GM12873 (cell line): ENCODE data around the gene LZTS2.

Experiments used
- CTCF ChIP-seq: IDR thresholded peaks from 2 replicates; pipeline ENCODE4 v1.5.1; 2012; ENCODE audit warnings: low read depth, mild to moderate bottlenecking, moderate library complexity, low read length, control low read depth; ENCODE audit not compliant: insufficient read depth; ENCODE audit errors: missing control alignments

LZTS2 gene

DNA sequence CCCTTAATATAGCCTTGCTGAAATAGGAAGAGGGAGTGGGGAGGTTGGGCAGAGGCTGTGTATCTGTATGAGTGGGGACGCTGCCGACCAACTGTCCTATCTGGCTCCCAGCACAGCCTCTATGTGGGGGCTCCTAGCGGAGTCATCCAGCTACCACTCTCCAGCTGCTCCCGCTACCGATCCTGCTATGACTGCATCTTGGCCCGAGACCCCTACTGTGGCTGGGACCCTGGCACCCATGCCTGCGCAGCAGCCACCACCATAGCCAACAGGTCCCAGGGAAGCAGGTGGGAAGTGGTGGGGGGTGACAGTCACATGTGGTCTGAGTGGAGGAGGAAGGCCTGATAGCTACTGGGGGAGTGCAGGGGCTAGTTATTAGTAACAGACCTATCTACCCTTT is 18.9 kb upstream of the LZTS2 start:
- no peak for TF ChIP-seq CTCF

GRCh38 chr10:100981178-100981772 is 18.3 kb upstream of the LZTS2 start:
- TF ChIP-seq CTCF, result no peak

GRCh38 chr10:100982916-100983830 is 16.4 kb upstream of the LZTS2 start:
- no peak for TF ChIP-seq CTCF

- TF ChIP-seq CTCF, result no peak
Observed at GRCh38 chr10:100983868-100984671, 15.5 kb upstream of the LZTS2 start.

GRCh38 chr10:100984672-100985177 is 14.9 kb upstream of the LZTS2 start:
- TF ChIP-seq CTCF, result no peak

GRCh38 chr10:100985336-100985735 is 14.3 kb upstream of the LZTS2 start:
- TF ChIP-seq CTCF, result no peak

- no peak for TF ChIP-seq CTCF
Observed at GRCh38 chr10:100986623-100986951, 13.0 kb upstream of the LZTS2 start.
